ENCODE data around the gene PNRC2. TPM values are rescaled to one million over a fixed set of nuclear protein-coding genes. Genes with fewer than 3 reads are reported as not detected.

Gene PNRC2
- total and polyA plus RNA-seq, 2 of the 13 experiments (the other 11 are each of a cell fraction or from before 2014, with no cell fraction given) = 74.9 to 97.5 TPM

DNA sequence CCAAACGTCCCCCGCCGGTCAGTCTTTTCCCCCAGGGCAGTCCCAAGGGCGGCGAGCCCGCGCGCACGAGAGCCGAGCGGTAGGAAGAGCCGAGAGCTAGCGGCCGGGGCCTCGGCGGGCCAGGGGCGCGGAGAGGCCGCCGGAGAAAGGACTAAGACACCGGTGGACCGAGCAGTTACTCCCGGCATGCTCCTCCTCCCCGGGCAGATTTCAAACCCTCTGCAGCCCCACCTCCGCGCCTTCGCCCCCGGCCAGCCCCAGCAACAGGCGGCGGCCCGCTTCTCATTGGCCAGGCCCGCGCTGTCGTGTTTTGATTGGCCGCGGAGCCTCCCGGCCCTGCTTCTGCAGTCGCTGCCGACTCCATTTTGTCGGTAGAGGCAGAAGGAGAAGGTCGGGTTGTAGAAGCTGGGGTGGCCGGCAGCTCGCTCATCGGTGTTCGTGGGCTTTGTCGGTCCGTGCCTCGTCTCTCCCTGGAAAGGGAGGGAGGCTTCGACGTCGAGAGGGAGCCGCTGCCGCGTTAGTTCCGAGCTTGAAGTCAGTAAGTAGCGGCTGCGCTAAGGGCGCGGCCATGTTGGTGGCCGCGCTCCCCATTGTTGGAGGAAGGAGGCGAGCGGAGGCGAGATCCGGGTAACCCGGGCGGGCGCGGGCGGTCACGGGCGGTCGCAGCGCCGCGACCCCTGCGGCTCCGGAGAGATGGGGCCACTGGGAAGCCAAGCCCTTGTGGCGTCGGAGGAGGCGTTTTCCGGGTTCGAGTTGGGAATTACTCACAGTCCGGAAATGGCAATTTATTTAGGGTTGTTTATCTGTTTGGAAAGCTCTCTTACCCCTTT is at the start of gene PNRC2 (continued):
- TF ChIP-seq NFYB (CRISPR knock-in tag; IDR thresholded peaks at IDR 0.05) = peak; percentile 93
- no peak for TF ChIP-seq SP1 (IDR thresholded peaks at IDR 0.05)
- TF ChIP-seq SP1 (CRISPR knock-in tag; IDR thresholded peaks at IDR 0.05) = peak; percentile 61; the same call in 1 of the 2 replicates
- TF ChIP-seq ZEB1 (IDR thresholded peaks at IDR 0.05; ENCODE audit: insufficient replicate concordance, low read depth) = no peak
- no peak for TF ChIP-seq NFIC (IDR thresholded peaks at IDR 0.05; ENCODE audit: low read length)
- TF ChIP-seq, protein P1, sequence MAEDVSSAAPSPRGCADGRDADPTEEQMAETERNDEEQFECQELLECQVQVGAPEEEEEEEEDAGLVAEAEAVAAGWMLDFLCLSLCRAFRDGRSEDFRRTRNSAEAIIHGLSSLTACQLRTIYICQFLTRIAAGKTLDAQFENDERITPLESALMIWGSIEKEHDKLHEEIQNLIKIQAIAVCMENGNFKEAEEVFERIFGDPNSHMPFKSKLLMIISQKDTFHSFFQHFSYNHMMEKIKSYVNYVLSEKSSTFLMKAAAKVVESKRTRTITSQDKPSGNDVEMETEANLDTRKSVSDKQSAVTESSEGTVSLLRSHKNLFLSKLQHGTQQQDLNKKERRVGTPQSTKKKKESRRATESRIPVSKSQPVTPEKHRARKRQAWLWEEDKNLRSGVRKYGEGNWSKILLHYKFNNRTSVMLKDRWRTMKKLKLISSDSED (CRISPR knock-in tag; IDR thresholded peaks at IDR 0.05) = no peak
- TF ChIP-seq CBFB (CRISPR knock-in tag; IDR thresholded peaks at IDR 0.05) = peak; percentile 75
- TF ChIP-seq RFXANK (CRISPR knock-in tag; IDR thresholded peaks at IDR 0.05) = peak; percentile 99
- no peak for TF ChIP-seq CENPT (CRISPR knock-in tag; IDR thresholded peaks at IDR 0.05; ENCODE audit: low read depth)
- 0 out of 2 replicates have a peak, but pooled peaks have one; percentile 41 for TF ChIP-seq KLF12 (CRISPR knock-in tag; IDR thresholded peaks at IDR 0.05; ENCODE audit: borderline replicate concordance)
- TF ChIP-seq POGZ (CRISPR knock-in tag; IDR thresholded peaks at IDR 0.05) = no peak; the same call in none of the 2 replicates
- 0 out of 2 replicates have a peak, but pooled peaks have one; percentile 7 for TF ChIP-seq ZNF557 (CRISPR knock-in tag; IDR thresholded peaks at IDR 0.05)
- TF ChIP-seq ZNF678 (CRISPR knock-in tag; IDR thresholded peaks at IDR 0.05) = no peak
- no peak for TF ChIP-seq PTBP1 (IDR thresholded peaks at IDR 0.05; ENCODE audit: low read depth, low read length, poor library complexity, severe bottlenecking)
- TF ChIP-seq, protein P2, sequence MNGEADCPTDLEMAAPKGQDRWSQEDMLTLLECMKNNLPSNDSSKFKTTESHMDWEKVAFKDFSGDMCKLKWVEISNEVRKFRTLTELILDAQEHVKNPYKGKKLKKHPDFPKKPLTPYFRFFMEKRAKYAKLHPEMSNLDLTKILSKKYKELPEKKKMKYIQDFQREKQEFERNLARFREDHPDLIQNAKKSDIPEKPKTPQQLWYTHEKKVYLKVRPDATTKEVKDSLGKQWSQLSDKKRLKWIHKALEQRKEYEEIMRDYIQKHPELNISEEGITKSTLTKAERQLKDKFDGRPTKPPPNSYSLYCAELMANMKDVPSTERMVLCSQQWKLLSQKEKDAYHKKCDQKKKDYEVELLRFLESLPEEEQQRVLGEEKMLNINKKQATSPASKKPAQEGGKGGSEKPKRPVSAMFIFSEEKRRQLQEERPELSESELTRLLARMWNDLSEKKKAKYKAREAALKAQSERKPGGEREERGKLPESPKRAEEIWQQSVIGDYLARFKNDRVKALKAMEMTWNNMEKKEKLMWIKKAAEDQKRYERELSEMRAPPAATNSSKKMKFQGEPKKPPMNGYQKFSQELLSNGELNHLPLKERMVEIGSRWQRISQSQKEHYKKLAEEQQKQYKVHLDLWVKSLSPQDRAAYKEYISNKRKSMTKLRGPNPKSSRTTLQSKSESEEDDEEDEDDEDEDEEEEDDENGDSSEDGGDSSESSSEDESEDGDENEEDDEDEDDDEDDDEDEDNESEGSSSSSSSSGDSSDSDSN (CRISPR knock-in tag; IDR thresholded peaks at IDR 0.05) = peak; percentile 92
- TF ChIP-seq, protein P3, sequence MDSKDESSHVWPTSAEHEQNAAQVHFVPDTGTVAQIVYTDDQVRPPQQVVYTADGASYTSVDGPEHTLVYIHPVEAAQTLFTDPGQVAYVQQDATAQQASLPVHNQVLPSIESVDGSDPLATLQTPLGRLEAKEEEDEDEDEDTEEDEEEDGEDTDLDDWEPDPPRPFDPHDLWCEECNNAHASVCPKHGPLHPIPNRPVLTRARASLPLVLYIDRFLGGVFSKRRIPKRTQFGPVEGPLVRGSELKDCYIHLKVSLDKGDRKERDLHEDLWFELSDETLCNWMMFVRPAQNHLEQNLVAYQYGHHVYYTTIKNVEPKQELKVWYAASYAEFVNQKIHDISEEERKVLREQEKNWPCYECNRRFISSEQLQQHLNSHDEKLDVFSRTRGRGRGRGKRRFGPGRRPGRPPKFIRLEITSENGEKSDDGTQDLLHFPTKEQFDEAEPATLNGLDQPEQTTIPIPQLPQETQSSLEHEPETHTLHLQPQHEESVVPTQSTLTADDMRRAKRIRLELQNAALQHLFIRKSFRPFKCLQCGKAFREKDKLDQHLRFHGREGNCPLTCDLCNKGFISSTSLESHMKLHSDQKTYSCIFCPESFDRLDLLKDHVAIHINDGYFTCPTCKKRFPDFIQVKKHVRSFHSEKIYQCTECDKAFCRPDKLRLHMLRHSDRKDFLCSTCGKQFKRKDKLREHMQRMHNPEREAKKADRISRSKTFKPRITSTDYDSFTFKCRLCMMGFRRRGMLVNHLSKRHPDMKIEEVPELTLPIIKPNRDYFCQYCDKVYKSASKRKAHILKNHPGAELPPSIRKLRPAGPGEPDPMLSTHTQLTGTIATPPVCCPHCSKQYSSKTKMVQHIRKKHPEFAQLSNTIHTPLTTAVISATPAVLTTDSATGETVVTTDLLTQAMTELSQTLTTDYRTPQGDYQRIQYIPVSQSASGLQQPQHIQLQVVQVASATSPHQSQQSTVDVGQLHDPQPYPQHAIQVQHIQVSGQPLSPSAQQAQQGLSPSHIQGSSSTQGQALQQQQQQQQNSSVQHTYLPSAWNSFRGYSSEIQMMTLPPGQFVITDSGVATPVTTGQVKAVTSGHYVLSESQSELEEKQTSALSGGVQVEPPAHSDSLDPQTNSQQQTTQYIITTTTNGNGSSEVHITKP (CRISPR knock-in tag; IDR thresholded peaks at IDR 0.05; ENCODE audit: low read depth) = no peak
- TF ChIP-seq MAFF (IDR thresholded peaks at IDR 0.05; ENCODE audit: low read depth, low read length) = no peak
- TF ChIP-seq, protein P4, sequence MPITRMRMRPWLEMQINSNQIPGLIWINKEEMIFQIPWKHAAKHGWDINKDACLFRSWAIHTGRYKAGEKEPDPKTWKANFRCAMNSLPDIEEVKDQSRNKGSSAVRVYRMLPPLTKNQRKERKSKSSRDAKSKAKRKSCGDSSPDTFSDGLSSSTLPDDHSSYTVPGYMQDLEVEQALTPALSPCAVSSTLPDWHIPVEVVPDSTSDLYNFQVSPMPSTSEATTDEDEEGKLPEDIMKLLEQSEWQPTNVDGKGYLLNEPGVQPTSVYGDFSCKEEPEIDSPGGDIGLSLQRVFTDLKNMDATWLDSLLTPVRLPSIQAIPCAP (CRISPR knock-in tag; IDR thresholded peaks at IDR 0.05; ENCODE audit: low read depth) = peak; percentile 21; the same call in 1 of the 2 replicates
- TF ChIP-seq SOX5 (CRISPR knock-in tag; IDR thresholded peaks at IDR 0.05; ENCODE audit: borderline replicate concordance) = no peak
- 0 out of 2 replicates have a peak, but pooled peaks have one; percentile 54 for TF ChIP-seq AHR (CRISPR knock-in tag; IDR thresholded peaks at IDR 0.05)
- TF ChIP-seq ZNF761 (CRISPR knock-in tag; conservative IDR thresholded peaks at IDR 0.05) = peak; percentile 47; the same call in 1 of the 2 replicates
